ENCODE data around the gene TNFSF4.
"Not testable (repeated sequence)": the region's sequence is repeated elsewhere in the genome, so short reads cannot be mapped to it uniquely, and the experiment has no call there.

Gene TNFSF4

GRCh38 chr1:173206816-173207568, at the start of gene TNFSF4:
TNFSF4 (minus strand) TSS chr1:173207331; CDS start chr1:173207176, 155 bp downstream.
- DNase-seq (ENCODE audit: low spot score) = peak; percentile 38

DNA sequence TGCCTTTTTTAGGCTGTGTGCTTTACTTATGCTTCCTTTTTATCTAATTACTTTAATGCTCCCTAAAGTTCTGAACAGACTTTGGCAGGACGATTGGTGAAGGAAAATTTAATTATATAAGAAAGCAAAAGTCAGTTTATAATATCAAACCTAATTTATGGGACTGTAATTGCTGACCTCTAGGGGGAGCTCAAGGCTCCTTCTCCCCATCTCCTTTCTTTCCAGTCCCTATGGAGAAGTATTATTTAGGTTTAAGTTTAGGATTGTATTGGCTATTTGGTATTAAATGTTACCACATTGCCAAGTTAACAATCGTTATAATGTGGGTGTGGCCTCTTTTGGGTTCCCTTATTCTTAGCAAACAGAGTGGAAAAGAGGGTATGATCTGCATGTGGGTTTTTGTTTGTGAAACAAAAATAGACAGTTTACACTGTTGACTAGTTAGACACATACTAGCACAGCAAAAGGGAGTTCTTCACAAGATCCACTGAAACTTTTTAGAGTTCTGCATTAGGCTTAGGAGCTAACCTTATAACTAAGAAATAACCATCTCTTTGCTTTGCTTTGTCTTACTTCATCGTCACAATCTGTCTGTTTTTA, 48.2 kb upstream of the TNFSF4 start:
- DNase-seq (ENCODE audit: low spot score) = peak; percentile 12

GRCh38 chr1:173253046-173253445, 45.9 kb upstream of the TNFSF4 start:
- no peak for DNase-seq (ENCODE audit: low spot score)

- DNase-seq (ENCODE audit: low spot score) = no peak
These were observed 42.2 kb upstream of the TNFSF4 start for GRCh38 chr1:173249349-173249748.

DNA sequence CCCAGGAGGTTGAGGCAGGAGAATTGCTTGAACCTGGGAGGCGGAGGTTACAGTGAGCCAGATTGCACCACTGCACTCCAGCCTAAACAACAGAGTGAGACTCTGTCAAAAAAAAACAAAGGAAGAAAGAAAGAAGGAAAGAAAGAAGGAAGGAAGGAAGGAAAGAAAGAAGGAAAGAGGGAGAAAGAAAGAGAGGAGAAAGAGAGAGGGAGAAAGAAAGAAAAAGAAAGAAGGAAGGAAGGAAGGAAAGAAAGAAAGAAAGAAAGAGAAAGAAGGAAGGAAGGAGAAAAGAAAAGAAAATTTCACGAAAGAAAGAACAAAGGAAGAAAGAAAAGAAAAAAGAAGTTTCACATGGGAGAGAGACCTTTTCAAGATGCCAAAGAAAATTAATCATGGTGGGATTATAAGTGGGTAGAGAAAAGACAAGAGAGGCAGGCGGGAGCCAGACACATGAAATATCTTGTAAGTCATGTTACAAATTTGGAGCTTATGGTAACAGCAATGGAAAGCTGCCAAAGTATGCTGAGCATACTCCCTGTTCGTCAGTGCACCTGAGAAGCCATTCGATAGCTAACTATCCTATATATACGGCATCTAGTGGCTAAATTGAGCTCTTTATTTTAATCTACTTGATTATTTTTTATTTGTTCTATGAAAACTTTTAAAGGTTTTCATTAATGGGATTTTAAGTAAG, 41.3 kb upstream of the TNFSF4 start:
- DNase-seq (ENCODE audit: low spot score) = no peak

GRCh38 chr1:173245892-173246291, 38.8 kb upstream of the TNFSF4 start:
- no peak for DNase-seq (ENCODE audit: low spot score)

GRCh38 chr1:173243300-173243699, 36.2 kb upstream of the TNFSF4 start:
- DNase-seq (ENCODE audit: low spot score) = no peak

DNA sequence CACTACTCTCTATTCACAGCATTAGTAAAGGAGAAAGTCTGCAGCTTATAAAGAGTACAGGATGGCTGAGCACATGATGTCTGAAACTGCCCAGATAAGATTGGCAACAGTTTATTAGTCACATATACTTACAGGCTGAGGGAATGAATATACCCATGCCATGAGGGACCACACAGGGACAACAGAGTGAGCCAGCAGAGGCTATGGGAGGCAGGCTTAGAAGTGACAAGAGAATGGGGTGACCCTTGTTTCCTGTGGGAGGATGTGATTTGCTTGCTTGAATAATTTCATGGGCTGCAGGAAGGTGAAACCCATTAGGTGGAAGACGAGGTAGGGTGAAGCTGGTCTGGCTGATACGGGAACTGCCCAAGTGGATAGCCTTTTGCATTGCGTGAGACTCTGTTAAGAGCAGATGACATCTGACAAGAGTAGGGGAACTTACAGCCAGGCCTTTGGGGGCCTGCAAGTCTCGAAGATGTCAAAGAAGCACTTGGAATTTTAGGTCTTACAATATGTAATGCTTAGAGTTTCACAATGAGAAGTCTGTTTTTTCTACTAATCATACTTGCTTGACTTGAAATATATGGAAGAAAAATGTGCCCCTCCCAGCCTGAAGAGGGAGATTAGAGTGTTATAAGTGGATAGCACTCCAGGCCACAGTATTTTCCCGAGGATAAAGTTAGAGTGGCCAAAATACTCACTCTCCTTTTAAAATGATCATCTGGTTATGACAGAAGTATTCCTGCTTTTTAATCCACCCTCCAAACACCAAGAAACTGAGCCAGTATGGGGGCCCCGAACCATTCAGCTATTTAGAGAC, 34.6 kb upstream of the TNFSF4 start:
- DNase-seq (ENCODE audit: low spot score) = no peak

- DNase-seq (ENCODE audit: low spot score) = no peak
These were observed 33.5 kb upstream of the TNFSF4 start for GRCh38 chr1:173240609-173241008.

GRCh38 chr1:173239058-173239457, 31.9 kb upstream of the TNFSF4 start:
- no peak for DNase-seq (ENCODE audit: low spot score)

GRCh38 chr1:173234899-173235298, 27.8 kb upstream of the TNFSF4 start:
- no peak for DNase-seq (ENCODE audit: low spot score)

DNA sequence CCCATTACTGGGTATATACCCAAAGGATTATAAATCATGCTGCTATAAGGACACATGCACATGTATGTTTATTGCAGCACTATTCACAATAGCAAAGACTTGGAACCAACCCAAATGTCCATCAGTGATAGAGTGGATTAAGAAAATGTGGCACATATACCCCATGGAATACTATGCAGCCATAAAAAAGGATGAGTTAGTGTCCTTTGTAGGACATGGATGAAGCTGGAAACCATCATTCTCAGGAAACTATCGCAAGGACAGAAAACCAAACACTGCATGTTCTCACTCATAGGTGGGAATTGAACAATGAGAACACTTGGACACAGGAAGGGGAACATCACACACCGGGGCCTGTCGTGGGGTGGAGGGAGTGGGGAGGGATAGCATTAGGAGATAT, 27.3 kb upstream of the TNFSF4 start:
- DNase-seq (ENCODE audit: low spot score) = not testable (repeated sequence)

DNA sequence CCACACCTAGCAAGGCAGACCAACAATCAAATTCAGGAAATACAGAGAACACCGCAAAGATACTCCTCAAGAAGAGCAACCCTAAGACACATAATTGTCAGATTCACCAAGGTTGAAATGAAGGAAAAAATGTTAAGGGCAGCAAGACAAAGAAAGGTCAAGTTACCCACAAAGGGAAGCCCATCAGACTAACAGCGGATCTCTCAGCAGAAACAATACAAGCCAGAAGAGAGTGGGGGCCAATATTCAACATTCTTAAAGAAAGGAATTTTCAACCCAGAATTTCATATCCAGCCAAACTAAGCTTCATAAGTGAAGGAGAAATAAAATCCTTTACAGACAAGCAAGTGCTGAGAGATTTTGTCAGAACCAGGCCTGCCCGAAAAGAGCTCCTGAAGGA, 21.9 kb upstream of the TNFSF4 start:
- not testable (repeated sequence) for DNase-seq (ENCODE audit: low spot score)

- no peak for DNase-seq (ENCODE audit: low spot score)
These were observed 17.8 kb upstream of the TNFSF4 start for GRCh38 chr1:173224949-173225348.

GRCh38 chr1:173224280-173224892, 17.3 kb upstream of the TNFSF4 start:
- no peak for DNase-seq (ENCODE audit: low spot score)

DNA sequence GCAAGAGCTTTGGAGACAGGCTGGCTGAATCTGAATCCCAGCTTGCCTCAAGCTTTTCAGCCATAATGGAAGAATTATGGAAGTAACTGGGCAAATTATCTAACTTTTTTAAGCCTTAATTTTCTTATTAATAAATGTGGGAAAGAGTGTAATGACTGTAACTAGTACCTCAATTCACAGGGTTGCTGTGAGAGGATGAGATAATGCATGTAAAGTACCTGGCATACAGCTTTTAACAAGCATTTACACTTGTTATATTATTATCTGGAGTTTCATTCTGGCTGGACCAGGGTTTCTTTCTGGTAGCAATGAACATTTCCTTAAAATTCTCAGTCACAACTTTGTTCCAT, 15.9 kb upstream of the TNFSF4 start:
- DNase-seq (ENCODE audit: low spot score) = no peak

GRCh38 chr1:173222149-173223030, 15.3 kb upstream of the TNFSF4 start:
- peak; percentile 12 for DNase-seq (ENCODE audit: low spot score)

DNA sequence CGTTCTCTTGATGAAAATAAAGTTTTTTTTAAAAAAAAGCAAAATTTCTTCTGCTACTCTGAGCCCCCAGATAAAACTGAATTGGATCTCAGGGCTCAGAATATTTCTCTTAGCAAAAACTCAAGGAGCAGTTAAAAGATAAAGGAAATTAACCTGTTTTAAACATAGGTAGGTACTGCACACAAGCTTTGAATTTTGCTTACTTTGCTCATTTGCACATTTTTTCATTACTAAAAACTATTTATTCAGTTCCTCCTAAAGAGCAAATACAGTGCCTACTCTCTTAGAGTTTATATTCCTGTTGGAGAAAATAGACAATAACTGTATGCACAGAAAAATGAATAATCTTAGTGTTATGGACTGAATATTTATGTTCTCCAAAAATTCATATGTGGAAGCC, 13.0 kb upstream of the TNFSF4 start:
- DNase-seq (ENCODE audit: low spot score) = no peak

GRCh38 chr1:173213665-173214064, 6.5 kb upstream of the TNFSF4 start:
- DNase-seq (ENCODE audit: low spot score) = no peak

DNA sequence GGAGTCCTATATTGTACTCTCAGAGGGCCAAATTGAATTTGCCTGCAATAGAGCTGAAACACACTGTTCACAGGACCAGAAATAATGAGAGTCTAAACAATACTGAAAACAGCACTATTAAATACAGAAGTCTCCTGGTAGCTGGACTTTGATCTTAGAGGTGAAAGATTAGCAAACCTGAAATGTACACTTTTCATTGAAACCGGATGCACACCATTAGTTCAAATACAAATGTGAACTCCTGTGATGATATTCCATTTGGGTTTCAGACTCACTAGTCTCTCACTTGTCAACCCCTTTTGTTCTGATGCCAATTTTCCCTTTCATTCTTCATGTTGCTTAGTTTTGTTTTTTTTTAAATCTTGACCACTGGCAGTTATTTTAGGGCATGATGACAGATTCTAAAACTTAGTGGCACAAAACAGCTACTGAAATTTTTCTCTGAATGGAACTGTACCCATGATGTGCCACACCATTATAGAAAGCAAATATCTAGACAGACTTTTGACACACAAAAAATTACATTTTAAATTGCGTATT, 5.9 kb upstream of the TNFSF4 start:
- peak; percentile 56 for DNase-seq (ENCODE audit: low spot score)
